GM12874 (cell line): ENCODE measurements around the gene CYTH3.

Experiments used
- TF ChIP-seq, protein P1 (sequence below): IDR thresholded peaks from 2 replicates; pipeline ENCODE4 v1.5.1; 2011; ENCODE audit warnings: low read depth, mild to moderate bottlenecking, control low read depth, low read length, moderate library complexity; ENCODE audit not compliant: insufficient read depth

CYTH3 gene

DNA sequence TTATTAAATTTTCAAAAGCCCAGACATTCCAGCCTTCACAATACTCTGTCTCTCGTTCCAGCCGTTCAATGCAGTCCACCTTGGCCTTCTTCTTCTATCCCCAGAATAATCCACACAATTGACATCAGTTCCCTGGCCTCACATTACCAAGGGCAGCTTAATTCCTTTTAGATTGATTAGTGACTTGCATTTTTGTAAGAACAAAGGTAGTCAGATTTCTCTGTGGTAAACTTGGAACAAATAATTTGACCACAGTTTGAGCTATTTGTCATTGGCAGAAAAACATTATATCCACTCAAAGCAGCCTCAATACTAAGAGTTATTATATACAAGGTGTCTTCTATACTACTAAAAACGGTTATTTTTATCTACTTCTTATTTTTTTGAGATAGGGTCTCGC is 5.1 kb upstream of the CYTH3 start:
- TF ChIP-seq, protein P1, sequence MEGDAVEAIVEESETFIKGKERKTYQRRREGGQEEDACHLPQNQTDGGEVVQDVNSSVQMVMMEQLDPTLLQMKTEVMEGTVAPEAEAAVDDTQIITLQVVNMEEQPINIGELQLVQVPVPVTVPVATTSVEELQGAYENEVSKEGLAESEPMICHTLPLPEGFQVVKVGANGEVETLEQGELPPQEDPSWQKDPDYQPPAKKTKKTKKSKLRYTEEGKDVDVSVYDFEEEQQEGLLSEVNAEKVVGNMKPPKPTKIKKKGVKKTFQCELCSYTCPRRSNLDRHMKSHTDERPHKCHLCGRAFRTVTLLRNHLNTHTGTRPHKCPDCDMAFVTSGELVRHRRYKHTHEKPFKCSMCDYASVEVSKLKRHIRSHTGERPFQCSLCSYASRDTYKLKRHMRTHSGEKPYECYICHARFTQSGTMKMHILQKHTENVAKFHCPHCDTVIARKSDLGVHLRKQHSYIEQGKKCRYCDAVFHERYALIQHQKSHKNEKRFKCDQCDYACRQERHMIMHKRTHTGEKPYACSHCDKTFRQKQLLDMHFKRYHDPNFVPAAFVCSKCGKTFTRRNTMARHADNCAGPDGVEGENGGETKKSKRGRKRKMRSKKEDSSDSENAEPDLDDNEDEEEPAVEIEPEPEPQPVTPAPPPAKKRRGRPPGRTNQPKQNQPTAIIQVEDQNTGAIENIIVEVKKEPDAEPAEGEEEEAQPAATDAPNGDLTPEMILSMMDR, result no peak

DNA sequence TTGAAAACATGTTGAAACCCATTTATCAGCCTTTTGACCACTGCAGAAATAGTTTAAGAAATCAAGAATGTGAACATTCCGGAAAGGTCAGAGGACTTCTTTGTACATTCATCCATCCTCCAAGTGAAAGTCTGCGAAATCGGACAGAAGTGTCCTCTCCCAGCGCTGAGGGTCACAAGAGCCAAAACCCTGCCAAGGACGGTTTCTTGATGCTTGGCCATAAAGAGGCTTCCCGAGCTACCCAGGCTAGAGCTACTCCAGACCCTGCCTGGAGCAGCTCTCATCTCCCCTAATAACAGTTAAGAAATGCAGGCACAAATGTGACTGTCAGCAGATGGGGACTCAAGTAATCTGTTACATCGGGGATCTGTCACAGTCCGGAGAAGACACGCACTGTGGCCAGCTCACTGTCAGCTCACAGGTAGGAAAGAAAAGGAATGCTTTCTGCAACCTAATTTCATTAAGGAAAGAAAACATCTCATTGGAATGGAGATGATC is 4.5 kb upstream of the CYTH3 start:
- TF ChIP-seq, protein P1, result no peak

DNA sequence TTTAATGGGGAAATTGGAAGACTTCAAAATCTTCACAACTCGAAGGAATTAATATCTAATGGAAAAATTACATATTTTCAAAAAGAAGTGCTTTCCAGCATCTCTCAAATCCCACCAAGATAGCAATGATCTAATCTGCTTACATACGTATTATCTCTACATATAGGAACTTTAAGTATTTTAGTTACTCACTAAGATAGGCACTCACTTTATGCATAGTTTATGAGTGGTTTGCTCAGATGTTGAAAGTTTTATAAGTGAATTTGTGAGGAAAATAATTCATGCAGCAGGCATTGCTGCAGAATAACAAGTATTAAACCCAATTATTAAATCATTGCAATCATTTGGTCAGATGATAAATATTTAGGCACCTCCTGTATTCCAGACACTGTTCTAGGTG is 2.3 kb upstream of the CYTH3 start:
- TF ChIP-seq, protein P1, result no peak

DNA sequence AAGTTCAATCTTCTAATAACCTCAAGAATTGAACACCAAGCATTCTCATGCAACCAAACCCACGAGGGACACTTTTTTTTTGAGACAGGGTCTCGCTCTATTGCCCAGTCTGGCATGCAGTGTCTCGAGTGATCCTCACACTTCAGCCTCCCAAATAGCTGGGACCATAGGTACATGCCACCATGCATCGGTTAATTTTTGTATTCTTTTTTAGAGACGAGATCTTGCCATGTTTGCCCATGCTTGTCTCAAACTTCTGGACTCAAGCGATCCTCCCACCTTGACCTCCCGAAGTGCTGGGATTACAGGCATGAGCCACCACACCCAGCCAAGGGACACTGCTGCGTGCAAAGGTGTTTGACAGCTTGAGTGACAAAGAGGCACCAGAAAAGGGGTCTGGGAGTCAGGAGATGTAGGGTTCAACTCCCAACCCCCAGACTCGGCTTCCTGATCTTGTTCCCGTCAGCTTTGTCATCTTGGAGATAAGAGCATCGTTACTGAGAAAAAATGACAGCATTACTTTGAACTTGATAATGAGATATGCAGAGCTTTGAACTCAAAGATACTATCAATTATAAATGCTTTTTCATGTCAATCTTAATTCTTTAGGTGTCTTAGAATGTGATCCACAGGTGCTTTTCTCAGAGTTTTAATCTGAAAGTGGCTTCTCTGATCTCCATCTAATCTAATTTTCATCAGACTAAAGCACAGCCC is 1.6 kb upstream of the CYTH3 start:
- TF ChIP-seq, protein P1, result no peak

DNA sequence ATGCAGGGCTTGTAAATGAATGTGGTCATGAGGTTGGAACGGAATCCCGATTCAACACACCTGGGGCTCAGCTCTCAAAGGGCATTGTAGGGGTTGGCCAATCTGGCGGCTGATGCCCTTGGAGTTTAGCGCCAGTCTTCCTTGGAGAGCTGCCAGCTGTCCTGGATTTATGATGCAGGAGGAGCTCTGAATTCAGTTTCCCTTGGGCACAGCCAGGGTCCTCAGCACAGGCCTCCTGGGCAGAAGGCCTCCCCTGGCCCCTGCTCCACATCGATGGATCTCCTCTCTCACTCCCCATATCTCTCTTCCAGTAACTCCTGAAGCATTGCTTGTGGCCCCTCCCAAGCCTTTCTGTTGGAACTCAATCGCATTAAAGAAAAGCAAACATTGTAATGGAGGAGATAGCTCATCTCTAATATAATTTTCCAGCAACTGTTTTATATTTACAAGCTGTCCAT is 985 bp upstream of the CYTH3 start:
- TF ChIP-seq, protein P1, result no peak

DNA sequence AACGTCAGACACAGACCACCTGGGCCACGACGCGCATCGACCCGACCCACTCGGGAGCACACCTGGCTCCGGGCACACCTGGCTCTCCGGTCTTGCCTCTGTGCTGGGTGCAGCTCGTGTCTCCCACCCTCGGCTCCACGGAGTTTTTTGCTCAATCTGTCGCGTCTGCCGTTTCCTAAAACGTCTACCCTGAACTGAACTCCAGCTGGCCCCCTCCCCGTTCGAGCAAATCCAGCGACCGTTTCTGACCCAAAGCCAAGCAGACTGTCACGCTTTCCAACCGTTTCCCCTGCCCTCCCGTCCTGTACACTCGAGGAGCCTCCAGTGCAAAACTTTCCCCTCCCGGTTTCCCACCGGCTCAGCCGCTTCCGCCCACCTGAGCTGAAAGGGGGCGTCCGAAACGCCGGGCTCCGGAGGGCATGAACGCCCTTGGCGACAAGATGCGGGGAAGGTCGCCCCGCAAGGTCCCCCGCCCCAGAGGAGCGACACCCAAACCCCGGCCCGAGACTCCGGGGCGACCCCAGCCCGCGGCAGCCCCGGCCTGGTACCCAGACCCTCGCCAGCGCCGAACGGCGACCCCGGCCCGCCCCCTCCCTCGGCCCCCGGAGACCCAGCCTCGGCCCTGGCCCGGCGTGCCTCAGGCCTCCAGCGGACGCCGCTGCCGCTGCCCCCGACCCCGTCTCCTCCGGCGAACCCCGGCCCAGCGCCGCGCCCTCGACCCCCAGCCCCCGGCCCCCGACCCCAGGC is 557 bp downstream of the CYTH3 start:
- TF ChIP-seq, protein P1, result no peak

DNA sequence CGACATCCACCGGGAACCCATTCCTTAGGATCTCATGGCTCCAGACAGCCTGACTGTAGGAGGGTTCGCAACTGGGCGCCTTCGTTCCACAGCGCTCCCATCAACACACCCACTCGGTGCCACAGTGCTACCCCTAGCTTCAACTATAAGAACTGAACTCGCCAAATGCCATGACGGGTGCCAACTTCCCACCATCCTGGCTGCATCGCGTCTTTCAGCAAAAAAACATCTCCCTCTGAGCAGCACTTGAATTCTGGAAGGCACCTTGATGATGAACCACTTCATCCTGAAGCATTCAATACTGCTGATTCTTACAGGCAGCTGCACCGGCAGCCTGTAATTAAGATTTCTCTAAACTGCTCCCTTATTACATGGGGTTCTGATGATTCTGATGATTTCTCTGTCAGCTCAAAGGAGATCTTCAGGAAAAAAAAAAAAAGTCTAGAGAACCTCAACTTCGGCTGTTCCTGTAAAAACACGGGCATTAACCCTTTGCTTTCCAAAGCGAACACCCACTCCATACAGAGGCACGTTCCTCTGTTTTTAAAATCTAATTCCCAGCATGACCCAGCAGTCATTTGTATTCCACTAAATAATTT is 1.3 kb downstream of the CYTH3 start:
- TF ChIP-seq, protein P1, result peak; percentile 33
